CD4-positive, alpha-beta T cell treated with Interleukin-1 beta for 1 hour (primary cell): ENCODE measurements around the gene SIX1.

Source experiments
- DNase-seq, 2 donors: peaks; one replicate each; pipeline ENCODE4 v3.0.0-alpha.2; 2020 to 2022

The SIX1 gene

GRCh38 chr14:60641742-60642269 is 7.5 kb downstream of the SIX1 start:
- DNase-seq: no peak

GRCh38 chr14:60640859-60641741 is 8.2 kb downstream of the SIX1 start:
- no peak for DNase-seq

DNA sequence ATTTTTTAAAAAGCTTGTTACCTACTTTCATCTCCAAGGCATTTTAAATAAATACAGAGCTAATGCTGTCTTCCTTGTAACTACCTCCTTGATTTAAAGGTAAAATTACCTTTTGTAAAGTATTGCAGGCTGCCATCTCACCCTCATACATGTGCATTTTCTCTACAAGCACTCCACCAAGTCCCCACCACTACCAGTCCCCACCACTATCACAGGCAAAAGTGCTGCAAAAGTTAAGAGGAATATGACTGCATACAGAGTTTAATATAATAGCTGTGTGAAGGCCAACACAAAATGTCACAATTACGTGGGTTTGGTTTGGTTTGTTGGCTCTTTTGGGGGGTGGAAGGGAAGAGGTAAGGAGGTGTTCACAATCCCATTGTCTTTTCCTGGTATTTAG is 9.6 kb downstream of the SIX1 start:
- no peak for DNase-seq

DNA sequence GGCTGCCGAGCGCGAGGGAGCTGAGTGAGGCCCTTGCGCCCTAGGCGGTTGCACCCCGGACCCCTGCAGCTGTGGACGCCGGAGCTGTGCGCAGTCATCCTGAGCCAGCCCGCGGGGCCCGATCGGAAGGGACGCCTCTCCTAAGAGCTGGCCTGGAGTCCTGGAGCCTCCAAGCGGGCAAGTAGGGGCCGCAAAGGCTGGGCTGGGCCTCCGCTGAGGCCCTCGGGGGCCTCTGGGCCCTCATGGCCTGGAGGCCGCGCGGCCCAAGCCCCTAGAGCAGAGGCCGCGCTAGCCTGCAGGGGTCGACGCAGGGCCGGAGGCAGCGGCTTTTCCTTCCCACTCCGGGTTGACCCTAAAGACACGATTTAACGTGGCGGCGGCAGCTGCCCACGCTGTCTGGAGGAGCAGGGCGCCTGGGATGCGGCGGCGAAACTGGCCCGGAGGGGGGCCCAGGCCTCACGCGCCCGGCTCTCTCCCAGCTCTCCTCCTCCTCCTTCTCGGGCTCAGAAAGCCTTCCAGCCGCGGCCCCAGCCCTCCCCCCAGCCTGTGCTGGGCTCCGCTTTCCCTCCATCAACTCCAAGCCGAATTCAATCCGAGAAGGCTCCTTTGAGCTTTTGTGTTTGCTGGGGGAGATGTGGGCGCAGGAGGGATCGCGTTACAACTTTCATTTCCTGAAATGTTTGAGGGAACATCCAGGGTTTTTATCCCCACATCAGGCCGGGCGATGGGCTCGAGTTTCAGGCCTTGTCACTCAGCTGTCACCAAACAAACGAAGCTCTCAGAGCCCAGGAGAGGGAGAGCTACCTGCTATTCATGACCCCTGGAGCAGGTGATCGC is 11.6 kb downstream of the SIX1 start:
- no peak for DNase-seq

- no peak for DNase-seq
These were observed 12.3 kb downstream of the SIX1 start for GRCh38 chr14:60636879-60637478.

DNA sequence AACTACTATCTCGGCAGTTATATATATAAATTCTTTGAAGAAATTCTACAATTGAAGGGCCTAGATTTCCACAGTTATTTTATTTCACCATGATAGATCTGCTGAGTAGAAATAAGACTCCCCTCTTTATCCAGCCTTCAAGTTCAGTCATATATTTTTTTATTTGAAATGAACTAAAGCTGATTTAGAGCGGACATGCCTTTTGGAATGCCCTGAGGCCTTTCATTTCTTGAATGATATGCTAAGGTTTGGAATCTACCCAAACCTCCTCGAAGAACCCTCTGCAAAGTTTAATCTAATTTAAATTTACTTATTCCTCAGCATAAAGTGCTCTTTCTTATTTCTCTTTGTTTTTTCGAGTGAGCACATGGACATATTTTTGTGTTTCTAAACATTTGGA is 15.1 kb downstream of the SIX1 start:
- no peak for DNase-seq

DNA sequence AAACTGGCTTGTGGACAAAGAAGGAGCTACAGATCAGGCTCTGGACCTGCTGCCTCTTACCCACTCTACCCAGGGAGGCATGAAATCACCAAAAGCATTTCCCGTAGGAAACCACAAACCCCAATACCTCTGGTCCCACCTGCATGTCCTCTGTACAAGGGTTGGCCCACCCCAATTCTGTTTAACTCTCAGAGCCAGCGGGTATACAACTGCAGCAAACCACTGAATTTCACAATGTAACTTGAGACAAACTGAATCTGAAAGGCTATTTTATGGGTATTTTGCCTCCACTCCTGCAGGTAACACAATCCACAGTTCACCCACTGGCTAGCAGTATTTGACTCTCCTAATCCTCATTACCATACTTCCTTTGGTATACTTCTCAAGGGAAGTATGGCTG is 16.5 kb downstream of the SIX1 start:
- no peak for DNase-seq

GRCh38 chr14:60632257-60632656 is 17.0 kb downstream of the SIX1 start:
- DNase-seq: no peak

DNA sequence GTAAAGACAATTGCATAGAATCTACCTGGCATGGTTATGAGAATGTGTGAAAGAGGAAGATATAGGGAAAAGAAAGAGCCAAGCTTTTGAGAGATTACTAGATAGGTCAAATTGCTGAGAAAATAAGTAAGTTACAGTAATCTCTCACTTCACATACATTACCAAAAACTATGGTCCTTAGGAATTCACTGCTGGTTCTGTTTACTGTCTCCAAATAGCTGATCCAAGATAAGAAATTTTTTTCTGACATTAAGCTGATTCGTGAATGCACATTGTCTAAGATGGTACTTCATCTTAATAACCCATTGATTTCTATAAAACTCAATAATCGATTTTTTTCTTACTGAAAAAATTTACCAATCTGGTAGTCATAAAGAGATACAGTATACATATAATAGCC is 17.4 kb downstream of the SIX1 start:
- no peak for DNase-seq

DNA sequence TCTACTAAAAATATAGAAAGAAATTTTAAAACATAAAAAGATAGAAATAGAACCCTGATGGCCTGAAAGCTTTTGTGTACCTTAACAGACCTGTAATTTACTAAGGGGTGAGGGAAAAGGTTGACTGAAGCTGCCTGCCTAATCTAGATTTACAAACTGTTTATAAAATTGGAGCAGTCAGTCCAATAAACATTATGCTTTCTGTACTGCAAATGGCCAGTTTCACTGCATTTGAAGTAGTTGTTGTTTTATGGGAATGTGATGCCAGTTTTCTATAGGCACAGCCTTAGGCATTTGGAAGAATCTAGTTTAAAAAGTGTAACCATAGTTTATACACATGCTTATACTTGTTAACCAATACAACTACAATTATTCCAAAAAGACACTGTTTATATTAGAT is 19.1 kb downstream of the SIX1 start:
- no peak for DNase-seq

- no peak for DNase-seq
These were observed 20.4 kb downstream of the SIX1 start for GRCh38 chr14:60628892-60629291.

GRCh38 chr14:60622917-60623257 is 26.4 kb downstream of the SIX1 start:
- DNase-seq: no peak

GRCh38 chr14:60622210-60622916 is 26.9 kb downstream of the SIX1 start:
- no peak for DNase-seq

DNA sequence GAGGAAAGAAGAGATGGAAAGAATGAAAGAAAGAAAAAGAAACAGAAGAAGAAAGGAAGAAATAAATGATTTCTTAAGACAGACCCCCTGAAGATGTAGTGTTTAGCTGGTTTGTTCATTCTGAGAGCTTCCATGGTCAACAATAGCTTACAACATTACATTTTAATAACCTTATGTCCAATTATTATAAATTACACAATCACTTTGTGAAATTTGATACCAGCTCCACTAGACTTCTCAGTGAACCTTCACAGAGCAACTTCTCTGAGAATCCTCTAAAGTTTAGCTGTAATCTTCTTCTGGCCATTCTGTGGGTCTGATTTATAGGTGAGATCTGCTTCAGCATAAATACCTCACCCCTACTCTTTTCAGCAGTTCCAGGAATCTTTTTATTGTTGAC is 27.9 kb downstream of the SIX1 start:
- no peak for DNase-seq

DNA sequence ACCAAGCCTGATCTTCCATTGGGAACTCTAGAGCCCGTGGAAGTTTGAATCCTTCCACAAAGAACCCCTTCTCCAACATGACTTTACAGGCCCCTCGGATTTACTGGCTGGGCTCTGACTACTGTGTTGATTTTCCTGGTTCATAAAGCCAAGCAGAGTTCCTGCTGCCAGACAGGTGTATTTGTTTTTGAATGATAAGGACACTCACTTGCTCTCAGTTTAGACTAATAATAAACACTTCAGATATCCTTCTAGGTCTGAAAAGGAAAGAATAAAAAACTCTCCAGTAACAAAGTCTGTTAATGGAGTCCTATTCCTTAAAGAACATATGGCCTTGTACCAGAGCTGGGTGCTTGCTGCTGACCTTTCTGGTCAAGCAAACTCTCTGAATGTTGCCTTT is 31.0 kb downstream of the SIX1 start:
- no peak for DNase-seq

- no peak for DNase-seq
These were observed 32.8 kb downstream of the SIX1 start for GRCh38 chr14:60616461-60616959.

DNA sequence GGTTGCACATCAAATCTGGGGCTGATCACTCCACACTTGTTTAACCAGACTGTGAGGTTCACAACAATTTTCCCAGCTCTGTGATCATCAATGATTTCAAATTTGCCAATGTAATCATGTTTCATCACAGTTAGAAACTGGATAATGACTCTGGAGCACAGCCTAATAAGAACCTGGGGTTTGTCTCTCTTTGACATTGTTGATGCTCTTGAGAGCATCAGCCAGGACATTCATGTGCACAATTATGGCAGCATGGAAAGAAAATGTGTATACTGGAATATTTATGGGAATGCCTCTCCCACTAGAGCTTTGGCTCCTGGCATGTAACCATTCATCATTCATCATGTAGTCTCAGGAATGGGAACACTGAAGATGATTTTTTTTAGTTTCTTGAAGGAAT is 47.0 kb downstream of the SIX1 start:
- DNase-seq: no peak

DNA sequence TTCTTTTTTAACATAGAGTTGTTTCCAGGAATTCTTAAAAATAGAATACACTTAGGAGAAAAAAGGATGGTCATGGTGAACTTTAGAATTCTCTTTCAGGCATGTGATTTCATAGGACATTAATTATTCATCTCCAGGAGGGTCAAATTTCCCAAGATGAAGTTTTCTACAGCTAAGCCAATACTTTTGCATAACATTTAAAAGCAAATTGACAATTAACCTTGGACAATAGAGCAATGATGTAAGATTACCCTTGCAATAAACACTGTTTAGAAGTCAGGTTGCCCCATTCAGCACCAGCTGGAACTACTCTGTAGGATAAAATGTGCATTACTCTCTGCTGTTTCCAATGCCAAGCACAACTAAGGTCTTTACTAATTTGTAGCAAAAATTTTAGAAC is 49.5 kb downstream of the SIX1 start:
- DNase-seq: no peak

GRCh38 chr14:60596139-60596538 is 53.1 kb downstream of the SIX1 start:
- no peak for DNase-seq

DNA sequence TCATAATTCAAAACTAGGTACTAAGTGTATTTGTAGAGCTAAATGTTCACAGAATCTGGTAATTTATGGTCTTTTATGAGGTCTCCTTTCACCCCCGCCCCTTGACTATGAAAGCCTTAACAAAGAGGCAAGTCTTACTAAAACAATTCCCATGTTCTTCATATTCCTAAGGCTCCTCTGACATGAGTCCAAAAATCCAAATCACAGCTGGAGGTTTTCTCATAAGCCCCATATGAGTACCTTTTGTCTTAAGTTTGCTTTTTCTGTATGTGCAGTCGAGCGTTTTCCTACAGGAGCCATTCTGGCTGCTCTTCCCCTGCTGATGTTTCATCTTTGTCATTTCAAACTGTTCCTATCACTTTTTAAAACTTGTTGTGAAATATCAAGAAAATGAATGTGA is 55.2 kb downstream of the SIX1 start:
- no peak for DNase-seq
